ENCODE data around the gene SMG9. TPM values are rescaled to one million over a fixed set of nuclear protein-coding genes. Genes with fewer than 3 reads are reported as not detected.

The SMG9 gene
- total and polyA plus RNA-seq, 2 of the 4 experiments (the other 2 are of a cell fraction) = 4.8 to 24.3 TPM

- Histone ChIP-seq H3K56ac (ENCODE audit: extremely low read depth, insufficient read depth, low read length) (no peak overlapping the region), H4K5ac (ENCODE audit: low read depth, low read length) (no peak overlapping the region), H2AK5ac (ENCODE audit: low read depth, low read length) (no peak overlapping the region), H2BK15ac (ENCODE audit: low read depth, low read length) (no peak overlapping the region), H4K20me1 (ENCODE audit: insufficient read depth, low read length) (no peaks in the 10 kb centered on the region), H3K14ac (replicated peaks; ENCODE audit: low read depth, low read length) (no peak overlapping the region), H3K36me3 (ENCODE audit: control insufficient read depth, insufficient read depth, low read length) (no peaks in the 10 kb centered on the region), H3K4ac (ENCODE audit: low read depth, low read length) (no peak overlapping the region), H3K9ac (ENCODE audit: low read depth, low read length) (no peak overlapping the region), H2BK5ac (ENCODE audit: low read depth, low read length, poor library complexity, severe bottlenecking) (no peak overlapping the region), H3K4me2 (ENCODE audit: low read depth, low read length) (no peak overlapping the region), H2BK120ac (ENCODE audit: low read depth, low read length) (no peak overlapping the region), H2AK9ac (replicated peaks; ENCODE audit: low read depth, low read length, poor library complexity) (no peak overlapping the region), H4K91ac (ENCODE audit: insufficient read depth, low read depth, low read length) (no peak overlapping the region), H3K27me3 (ENCODE audit: control insufficient read depth, insufficient read depth, low read length) (no peaks in the 10 kb centered on the region), H3K9me1 (ENCODE audit: insufficient read depth, low read length) (no peaks in the 10 kb centered on the region), H3K4me3 (ENCODE audit: insufficient read depth, low read depth, low read length) (no peak overlapping the region), H3K79me1 (ENCODE audit: low read depth in 1 of 2, low read length in 2 of 2) (no peaks in the 10 kb centered on the region), H3K27ac (ENCODE audit: insufficient read depth, low read length) (no peak overlapping the region), H2AFZ (replicated peaks; ENCODE audit: low read length, poor library complexity) (no peak overlapping the region), H3K18ac (ENCODE audit: low read depth, low read length) (no peak overlapping the region), H3K9me3 (ENCODE audit: control insufficient read depth, insufficient read depth, low read length) (no peaks in the 10 kb centered on the region), H4K8ac (ENCODE audit: low read depth in 2 of 2, low read length in 2 of 2) (no peak overlapping the region), H3K23ac (ENCODE audit: low read depth, low read length) (no peak overlapping the region), H3K4me1 (ENCODE audit: control insufficient read depth, insufficient read depth, low read length) (no peaks in the 10 kb centered on the region), H2BK20ac (ENCODE audit: low read depth, low read length) (no peak overlapping the region)
- ChIA-PET CTCF (no interaction called here), POLR2A (ENCODE audit: unreplicated experiment) (no interaction called here)
- in situ Hi-C loops (cut with MboI; ENCODE audit: low sequenced_read_pairs) (no loop called here), intact Hi-C loops (cut with micrococcal nuclease) (no loop called here), dilution Hi-C loops (cut with HindIII; ENCODE audit: low sequenced_read_pairs, unreplicated experiment) (no loop called here)
- no peak for ATAC-seq (ENCODE audit: low read depth)
- BruUV-seq (replicated peaks) = no TSS peak
- no peak for DNase-seq
- 89% methylated on average over 33 of the region's 60 CpGs; no CpG with 5 or more reads in 1 of the 2 experiments for WGBS, 2 experiments (ENCODE audit: extremely low coverage in 2 of 2, insufficient read length in 1 of 2)
- TF ChIP-seq RFX5 (IDR thresholded peaks at IDR 0.05; ENCODE audit: low read depth, low read length) (no peak), SMC3 (IDR thresholded peaks at IDR 0.05; ENCODE audit: low read depth, low read length) (no peak)
These were observed 36.0 kb downstream of the SMG9 start for GRCh38 chr19:43718627-43719377.
